Measurements from ENCODE around the gene VPS51. TPM values are rescaled to one million over a fixed set of nuclear protein-coding genes. Genes with fewer than 3 reads are reported as not detected.
A peak's percentile ranks its signal among the peaks of the same experiment; 100 is the strongest.

The VPS51 gene
- polyA plus RNA-seq, 1 donor (not counting 4 experiments of a cell fraction or from before 2014, with no cell fraction given), result 43.1 TPM

DNA sequence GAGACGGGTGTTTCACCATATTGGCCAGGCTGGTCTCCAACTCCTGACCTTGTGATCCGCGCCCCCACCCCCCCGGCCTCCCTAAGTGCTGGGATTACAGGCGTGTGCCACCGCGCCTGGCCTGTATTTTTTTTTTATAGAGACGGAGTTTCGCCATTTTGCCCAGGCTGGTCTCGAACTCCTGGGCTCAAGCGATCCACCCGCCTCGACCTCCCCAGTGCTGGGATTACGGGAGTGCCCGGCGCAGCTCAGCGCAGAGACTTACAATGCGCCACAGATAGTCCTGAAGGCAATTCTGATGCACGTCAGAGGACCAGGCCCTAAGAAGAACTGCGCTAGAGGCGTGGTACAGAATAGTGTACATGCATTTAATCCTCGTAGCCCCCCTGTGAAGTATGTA is 587 bp upstream of the VPS51 start:
- H4K20me1 ChIP-seq (ENCODE audit: control insufficient read depth, extremely low read depth, insufficient read depth, low read length), result no peaks in the 10 kb centered on the region
- H3K9me1 ChIP-seq (ENCODE audit: control insufficient read depth, extremely low read depth, insufficient read depth, low read length), result no peaks in the 10 kb centered on the region
- peak overlapping the region; percentile 82 for H3K4me2 ChIP-seq (ENCODE audit: control insufficient read depth, extremely low read depth, insufficient read depth, low read depth, low read length)
- peak overlapping the region; percentile 82 for H3K9ac ChIP-seq (ENCODE audit: control insufficient read depth, extremely low read depth, insufficient read depth, low read length)
- TF ChIP-seq, protein P1, sequence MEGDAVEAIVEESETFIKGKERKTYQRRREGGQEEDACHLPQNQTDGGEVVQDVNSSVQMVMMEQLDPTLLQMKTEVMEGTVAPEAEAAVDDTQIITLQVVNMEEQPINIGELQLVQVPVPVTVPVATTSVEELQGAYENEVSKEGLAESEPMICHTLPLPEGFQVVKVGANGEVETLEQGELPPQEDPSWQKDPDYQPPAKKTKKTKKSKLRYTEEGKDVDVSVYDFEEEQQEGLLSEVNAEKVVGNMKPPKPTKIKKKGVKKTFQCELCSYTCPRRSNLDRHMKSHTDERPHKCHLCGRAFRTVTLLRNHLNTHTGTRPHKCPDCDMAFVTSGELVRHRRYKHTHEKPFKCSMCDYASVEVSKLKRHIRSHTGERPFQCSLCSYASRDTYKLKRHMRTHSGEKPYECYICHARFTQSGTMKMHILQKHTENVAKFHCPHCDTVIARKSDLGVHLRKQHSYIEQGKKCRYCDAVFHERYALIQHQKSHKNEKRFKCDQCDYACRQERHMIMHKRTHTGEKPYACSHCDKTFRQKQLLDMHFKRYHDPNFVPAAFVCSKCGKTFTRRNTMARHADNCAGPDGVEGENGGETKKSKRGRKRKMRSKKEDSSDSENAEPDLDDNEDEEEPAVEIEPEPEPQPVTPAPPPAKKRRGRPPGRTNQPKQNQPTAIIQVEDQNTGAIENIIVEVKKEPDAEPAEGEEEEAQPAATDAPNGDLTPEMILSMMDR (optimal IDR thresholded peaks at IDR 0.05 in 1 of 3, IDR thresholded peaks at IDR 0.05 in 1 of 3, conservative IDR thresholded peaks at IDR 0.05 in 1 of 3; ENCODE audit: extremely low read depth in 1 of 3, insufficient read depth in 2 of 3, low read length in 3 of 3), result no peak
- no peak for TF ChIP-seq EZH2 (IDR thresholded peaks at IDR 0.05; ENCODE audit: low read length)
- no peaks in the 10 kb centered on the region for H3K9me3 ChIP-seq (ENCODE audit: control insufficient read depth, low read depth, low read length)
- H3K36me3 ChIP-seq (ENCODE audit: control insufficient read depth in 2 of 2, extremely low read depth in 1 of 2, insufficient read depth in 2 of 2, low read length in 2 of 2), result peaks cover 0 to 2% of the 10 kb centered on the region in 2 experiments
- peak overlapping the region; percentile 8 for H3K27ac ChIP-seq (ENCODE audit: control insufficient read depth, insufficient read depth, low read length)
- dilution Hi-C loops (cut with MboI; ENCODE audit: extremely low pct_ligation_motif_present, low sequenced_read_pairs), result no loop called here
- FAIRE-seq (no peak), DNase-seq (ENCODE audit: low read depth, low spot score) (no peak)
- no peaks in the 10 kb centered on the region for H3K27me3 ChIP-seq (ENCODE audit: control insufficient read depth, extremely low read depth, insufficient read depth, low read length)
- H2AFZ ChIP-seq (ENCODE audit: control insufficient read depth, low read length), result peak overlapping the region; percentile 98
- peaks cover 11% of the 10 kb centered on the region for H3K79me2 ChIP-seq (ENCODE audit: control insufficient read depth, insufficient read depth, low read length)
- H3K4me3 ChIP-seq (ENCODE audit: control insufficient read depth in 2 of 3, extremely low read depth in 1 of 3, insufficient read depth in 2 of 3, low read depth in 1 of 3, low read length in 3 of 3), result peak overlapping the region in 2 of 3 experiments; percentile 69 to 88
- peaks cover 10% of the 10 kb centered on the region for H3K4me1 ChIP-seq (ENCODE audit: control insufficient read depth, extremely low read depth, insufficient read depth, low read length)

DNA sequence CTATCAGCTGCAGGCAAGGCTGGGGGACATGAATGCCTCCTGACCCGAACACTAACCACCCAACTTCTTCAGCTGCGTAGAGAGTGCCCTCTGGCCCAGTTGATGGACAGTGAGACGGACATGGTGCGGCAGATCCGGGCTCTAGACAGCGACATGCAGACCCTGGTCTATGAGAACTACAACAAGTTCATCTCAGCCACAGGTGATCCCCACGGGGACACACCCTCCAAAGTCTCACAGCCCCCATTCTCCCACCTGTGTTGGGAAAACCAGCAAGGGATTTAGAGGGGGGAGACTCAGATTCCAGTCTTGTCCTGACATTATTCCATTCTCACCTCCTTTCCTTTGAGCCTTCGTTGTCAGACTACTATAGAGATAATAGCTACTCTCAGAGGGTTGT is 912 bp downstream of the VPS51 start:
- H3K9ac ChIP-seq (ENCODE audit: control insufficient read depth, extremely low read depth, insufficient read depth, low read length), result peak overlapping the region; percentile 82
- no peak for DNase-seq (ENCODE audit: low read depth, low spot score)
- H2AFZ ChIP-seq (ENCODE audit: control insufficient read depth, low read length), result no peak overlapping the region
- dilution Hi-C loops (cut with MboI; ENCODE audit: extremely low pct_ligation_motif_present, low sequenced_read_pairs), result no loop called here
- H4K20me1 ChIP-seq (ENCODE audit: control insufficient read depth, extremely low read depth, insufficient read depth, low read length), result no peaks in the 10 kb centered on the region
- H3K4me1 ChIP-seq (ENCODE audit: control insufficient read depth, extremely low read depth, insufficient read depth, low read length), result peaks cover 10% of the 10 kb centered on the region
- H3K9me1 ChIP-seq (ENCODE audit: control insufficient read depth, extremely low read depth, insufficient read depth, low read length), result no peaks in the 10 kb centered on the region
- no peak for FAIRE-seq
- peak overlapping the region; percentile 69 to 88 (median 80) for H3K4me3 ChIP-seq (ENCODE audit: control insufficient read depth in 2 of 3, extremely low read depth in 1 of 3, insufficient read depth in 2 of 3, low read depth in 1 of 3, low read length in 3 of 3)
- H3K27ac ChIP-seq (ENCODE audit: control insufficient read depth, insufficient read depth, low read length), result peak overlapping the region; percentile 29
- H3K36me3 ChIP-seq (ENCODE audit: control insufficient read depth in 2 of 2, extremely low read depth in 1 of 2, insufficient read depth in 2 of 2, low read length in 2 of 2), result peaks cover 0 to 2% of the 10 kb centered on the region in 2 experiments
- TF ChIP-seq, protein P1 (optimal IDR thresholded peaks at IDR 0.05 in 1 of 3, IDR thresholded peaks at IDR 0.05 in 1 of 3, conservative IDR thresholded peaks at IDR 0.05 in 1 of 3; ENCODE audit: extremely low read depth in 1 of 3, insufficient read depth in 2 of 3, low read length in 3 of 3), result no peak
- no peak for TF ChIP-seq EZH2 (IDR thresholded peaks at IDR 0.05; ENCODE audit: low read length)
- peak overlapping the region; percentile 82 for H3K4me2 ChIP-seq (ENCODE audit: control insufficient read depth, extremely low read depth, insufficient read depth, low read depth, low read length)
- H3K79me2 ChIP-seq (ENCODE audit: control insufficient read depth, insufficient read depth, low read length), result peaks cover 11% of the 10 kb centered on the region
- no peaks in the 10 kb centered on the region for H3K9me3 ChIP-seq (ENCODE audit: control insufficient read depth, low read depth, low read length)
- no peaks in the 10 kb centered on the region for H3K27me3 ChIP-seq (ENCODE audit: control insufficient read depth, extremely low read depth, insufficient read depth, low read length)
